ENCODE results near the gene PPM1E.

The PPM1E gene

GRCh38 chr17:58997756-58998553 lies 242.3 kb downstream of the PPM1E start:
- no peak overlapping the region for H3K4me3 ChIP-seq (ENCODE audit: low read depth in 1 of 5, low read length in 5 of 5)
- no peaks in the 10 kb centered on the region for H3K9me3 ChIP-seq (ENCODE audit: control insufficient read depth in 5 of 5, low read length in 5 of 5)
- no peak overlapping the region for H3K9ac ChIP-seq (ENCODE audit: low read length in 5 of 5)
- peak overlapping the region; percentile 23 for H3K27ac ChIP-seq (ENCODE audit: low read depth, low read length)
- H3K36me3 ChIP-seq (ENCODE audit: control insufficient read depth in 5 of 5, insufficient read depth in 5 of 5, low read length in 5 of 5), result peaks cover 0 to 21% (median 14%) of the 10 kb centered on the region in 5 donors
- no peaks in the 10 kb centered on the region for H3K27me3 ChIP-seq (ENCODE audit: control insufficient read depth in 5 of 5, insufficient read depth in 4 of 5, low read length in 5 of 5)
- peaks cover 0 to 8% (median 4%) of the 10 kb centered on the region in 5 donors for H3K4me1 ChIP-seq (ENCODE audit: control insufficient read depth in 5 of 5, insufficient read depth in 5 of 5, low read length in 5 of 5)

- Histone ChIP-seq H3K27ac (ENCODE audit: low read depth, low read length) (no peak overlapping the region), H3K27me3 (ENCODE audit: control insufficient read depth in 5 of 5, insufficient read depth in 4 of 5, low read length in 5 of 5) (no peaks in the 10 kb centered on the region), H3K36me3 (ENCODE audit: control insufficient read depth in 5 of 5, insufficient read depth in 5 of 5, low read length in 5 of 5) (peaks cover 0 to 21% (median 14%) of the 10 kb centered on the region in 5 donors), H3K4me3 (ENCODE audit: low read depth in 1 of 5, low read length in 5 of 5) (no peak overlapping the region), H3K9me3 (ENCODE audit: control insufficient read depth in 5 of 5, low read length in 5 of 5) (no peaks in the 10 kb centered on the region), H3K9ac (ENCODE audit: low read length in 5 of 5) (no peak overlapping the region), H3K4me1 (ENCODE audit: control insufficient read depth in 5 of 5, insufficient read depth in 5 of 5, low read length in 5 of 5) (peaks cover 0 to 8% (median 4%) of the 10 kb centered on the region in 5 donors)
Measured at GRCh38 chr17:58998871-58999270, 243.2 kb downstream of the PPM1E start.

- Histone ChIP-seq H3K27ac (ENCODE audit: low read depth, low read length) (no peak overlapping the region), H3K36me3 (ENCODE audit: control insufficient read depth in 5 of 5, insufficient read depth in 5 of 5, low read length in 5 of 5) (peaks cover 0 to 21% (median 14%) of the 10 kb centered on the region in 5 donors), H3K27me3 (ENCODE audit: control insufficient read depth in 5 of 5, insufficient read depth in 4 of 5, low read length in 5 of 5) (no peaks in the 10 kb centered on the region), H3K4me3 (ENCODE audit: low read depth in 1 of 5, low read length in 5 of 5) (no peak overlapping the region), H3K4me1 (ENCODE audit: control insufficient read depth in 5 of 5, insufficient read depth in 5 of 5, low read length in 5 of 5) (peaks cover 0 to 8% (median 4%) of the 10 kb centered on the region in 5 donors), H3K9me3 (ENCODE audit: control insufficient read depth in 5 of 5, low read length in 5 of 5) (no peaks in the 10 kb centered on the region), H3K9ac (ENCODE audit: low read length in 5 of 5) (no peak overlapping the region)
Measured at GRCh38 chr17:58999500-58999899, 243.8 kb downstream of the PPM1E start.

GRCh38 chr17:59000022-59000421 lies 244.4 kb downstream of the PPM1E start:
- Histone ChIP-seq H3K27me3 (ENCODE audit: control insufficient read depth in 5 of 5, insufficient read depth in 4 of 5, low read length in 5 of 5) (no peaks in the 10 kb centered on the region), H3K36me3 (ENCODE audit: control insufficient read depth in 5 of 5, insufficient read depth in 5 of 5, low read length in 5 of 5) (peaks cover 0 to 21% (median 14%) of the 10 kb centered on the region in 5 donors)

DNA sequence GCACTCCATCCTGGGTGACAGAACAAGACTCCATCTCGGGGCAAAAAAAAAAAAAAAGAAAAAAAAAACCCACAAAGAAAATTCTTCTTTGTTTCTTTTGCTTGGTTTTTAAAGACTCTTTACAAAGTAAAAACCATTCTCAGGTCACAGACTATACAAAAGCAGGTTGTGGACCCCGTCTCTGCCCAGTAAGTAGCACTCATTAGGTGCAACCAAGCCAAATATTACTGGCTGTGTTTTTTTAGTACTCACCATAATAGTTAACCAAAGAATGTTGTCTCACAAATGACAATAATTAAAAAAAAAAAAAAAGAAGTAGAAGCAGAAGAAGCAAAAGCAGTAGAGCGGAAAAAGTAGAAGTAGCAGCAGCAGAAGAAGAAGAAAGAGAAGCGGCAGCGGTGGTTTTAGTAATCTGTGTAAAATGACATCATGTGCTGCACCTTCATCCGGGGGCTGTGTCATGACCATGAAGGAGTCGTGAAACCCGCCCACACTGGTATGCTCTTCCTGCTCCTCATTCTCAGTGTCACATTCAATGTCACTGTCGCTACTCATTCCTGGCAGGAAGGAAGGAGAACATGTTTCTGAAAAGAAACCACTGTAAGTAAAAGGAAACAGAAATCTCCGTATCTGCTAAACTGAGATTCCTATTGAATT lies 245.6 kb downstream of the PPM1E start:
- Histone ChIP-seq H3K9me3 (ENCODE audit: control insufficient read depth in 5 of 5, low read length in 5 of 5) (no peaks in the 10 kb centered on the region), H3K4me3 (ENCODE audit: low read depth in 1 of 5, low read length in 5 of 5) (peak overlapping the region in 4 of 5 donors; percentile 32 to 48 (median 45)), H3K9ac (ENCODE audit: low read length in 5 of 5) (peak overlapping the region in 2 of 5 donors; percentile 26 to 55), H3K27ac (ENCODE audit: low read depth, low read length) (no peak overlapping the region), H3K4me1 (ENCODE audit: control insufficient read depth in 5 of 5, insufficient read depth in 5 of 5, low read length in 5 of 5) (peaks cover 0 to 8% (median 4%) of the 10 kb centered on the region in 5 donors), H3K36me3 (ENCODE audit: control insufficient read depth in 5 of 5, insufficient read depth in 5 of 5, low read length in 5 of 5) (peaks cover 0 to 21% (median 14%) of the 10 kb centered on the region in 5 donors), H3K27me3 (ENCODE audit: control insufficient read depth in 5 of 5, insufficient read depth in 4 of 5, low read length in 5 of 5) (no peaks in the 10 kb centered on the region)

More at GRCh38 chr17:59000022-59000421, 244.4 kb downstream of the PPM1E start:
- Histone ChIP-seq H3K4me3 (ENCODE audit: low read depth in 1 of 5, low read length in 5 of 5) (no peak overlapping the region), H3K9ac (ENCODE audit: low read length in 5 of 5) (no peak overlapping the region), H3K4me1 (ENCODE audit: control insufficient read depth in 5 of 5, insufficient read depth in 5 of 5, low read length in 5 of 5) (peaks cover 0 to 8% (median 4%) of the 10 kb centered on the region in 5 donors), H3K9me3 (ENCODE audit: control insufficient read depth in 5 of 5, low read length in 5 of 5) (no peaks in the 10 kb centered on the region), H3K27ac (ENCODE audit: low read depth, low read length) (no peak overlapping the region)

DNA sequence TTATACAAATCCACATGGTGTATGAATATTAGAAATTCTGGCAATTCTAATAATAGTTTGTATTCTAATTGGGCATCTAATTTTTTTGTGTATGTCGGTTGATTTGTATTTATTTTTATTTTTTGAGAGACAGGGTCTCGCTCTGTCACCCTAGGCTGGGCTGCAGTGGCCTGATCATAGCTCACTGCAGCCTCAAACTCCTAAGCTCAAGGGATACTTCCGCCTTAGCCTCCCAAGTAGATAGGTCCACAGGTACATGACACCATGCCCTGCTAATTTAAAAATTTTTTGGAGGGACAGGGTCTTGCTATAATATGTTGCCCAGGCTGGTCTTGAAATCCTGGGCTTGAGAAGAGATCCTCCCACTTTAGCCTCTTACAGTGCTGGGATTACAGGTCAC lies 246.5 kb downstream of the PPM1E start:
- no peak overlapping the region for H3K9ac ChIP-seq (ENCODE audit: low read length in 5 of 5)
- H3K36me3 ChIP-seq (ENCODE audit: control insufficient read depth in 5 of 5, insufficient read depth in 5 of 5, low read length in 5 of 5), result peaks cover 0 to 21% (median 14%) of the 10 kb centered on the region in 5 donors
- H3K27ac ChIP-seq (ENCODE audit: low read depth, low read length), result no peak overlapping the region
- peaks cover 0 to 8% (median 0%) of the 10 kb centered on the region in 5 donors for H3K4me1 ChIP-seq (ENCODE audit: control insufficient read depth in 5 of 5, insufficient read depth in 5 of 5, low read length in 5 of 5)
- no peak overlapping the region for H3K4me3 ChIP-seq (ENCODE audit: low read depth in 1 of 5, low read length in 5 of 5)
- no peaks in the 10 kb centered on the region for H3K9me3 ChIP-seq (ENCODE audit: control insufficient read depth in 5 of 5, low read length in 5 of 5)
- no peaks in the 10 kb centered on the region for H3K27me3 ChIP-seq (ENCODE audit: control insufficient read depth in 5 of 5, insufficient read depth in 4 of 5, low read length in 5 of 5)

- Histone ChIP-seq H3K36me3 (ENCODE audit: control insufficient read depth in 5 of 5, insufficient read depth in 5 of 5, low read length in 5 of 5) (peaks cover 0 to 23% (median 16%) of the 10 kb centered on the region in 5 donors), H3K27ac (ENCODE audit: low read depth, low read length) (no peak overlapping the region), H3K9ac (ENCODE audit: low read length in 5 of 5) (peak overlapping the region in 2 of 5 donors; percentile 10 to 16)
Measured at GRCh38 chr17:59002848-59003247, 247.2 kb downstream of the PPM1E start.

DNA sequence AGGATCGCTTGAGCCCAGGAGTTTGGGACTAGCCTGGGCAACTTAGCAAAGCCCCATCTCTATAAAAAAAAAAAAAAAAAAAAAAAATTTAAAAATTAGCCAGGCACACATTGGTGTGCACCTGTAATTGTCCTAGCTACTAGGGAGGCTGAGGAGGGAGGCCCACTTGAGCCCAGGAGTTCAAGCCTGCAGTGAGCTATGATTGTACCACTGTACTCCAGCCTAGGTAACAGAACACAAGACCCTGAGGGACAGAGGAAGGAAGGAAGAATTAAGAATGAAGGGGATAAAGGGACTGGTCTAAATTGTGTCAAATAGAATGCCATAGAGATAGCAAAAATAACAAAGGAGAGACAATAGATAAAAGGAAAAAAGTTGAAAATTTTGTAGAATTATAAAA lies 248.2 kb downstream of the PPM1E start:
- peaks cover 0 to 18% (median 13%) of the 10 kb centered on the region in 5 donors for H3K36me3 ChIP-seq (ENCODE audit: control insufficient read depth in 5 of 5, insufficient read depth in 5 of 5, low read length in 5 of 5)
- H3K27me3 ChIP-seq (ENCODE audit: control insufficient read depth in 5 of 5, insufficient read depth in 4 of 5, low read length in 5 of 5), result no peaks in the 10 kb centered on the region
- no peak overlapping the region for H3K27ac ChIP-seq (ENCODE audit: low read depth, low read length)
- H3K4me1 ChIP-seq (ENCODE audit: control insufficient read depth in 5 of 5, insufficient read depth in 5 of 5, low read length in 5 of 5), result peaks cover 0 to 8% (median 0%) of the 10 kb centered on the region in 5 donors
- H3K4me3 ChIP-seq (ENCODE audit: low read depth in 1 of 5, low read length in 5 of 5), result no peak overlapping the region
- H3K9ac ChIP-seq (ENCODE audit: low read length in 5 of 5), result no peak overlapping the region
- H3K9me3 ChIP-seq (ENCODE audit: control insufficient read depth in 5 of 5, low read length in 5 of 5), result no peaks in the 10 kb centered on the region

More at GRCh38 chr17:59002848-59003247, 247.2 kb downstream of the PPM1E start:
- Histone ChIP-seq H3K27me3 (ENCODE audit: control insufficient read depth in 5 of 5, insufficient read depth in 4 of 5, low read length in 5 of 5) (no peaks in the 10 kb centered on the region), H3K4me3 (ENCODE audit: low read depth in 1 of 5, low read length in 5 of 5) (no peak overlapping the region), H3K4me1 (ENCODE audit: control insufficient read depth in 5 of 5, insufficient read depth in 5 of 5, low read length in 5 of 5) (peaks cover 0 to 8% (median 0%) of the 10 kb centered on the region in 5 donors), H3K9me3 (ENCODE audit: control insufficient read depth in 5 of 5, low read length in 5 of 5) (no peaks in the 10 kb centered on the region)

- peaks cover 0 to 8% (median 0%) of the 10 kb centered on the region in 5 donors for H3K4me1 ChIP-seq (ENCODE audit: control insufficient read depth in 5 of 5, insufficient read depth in 5 of 5, low read length in 5 of 5)
- no peak overlapping the region for H3K27ac ChIP-seq (ENCODE audit: low read depth, low read length)
- no peaks in the 10 kb centered on the region for H3K27me3 ChIP-seq (ENCODE audit: control insufficient read depth in 5 of 5, insufficient read depth in 4 of 5, low read length in 5 of 5)
- peaks cover 0 to 15% (median 10%) of the 10 kb centered on the region in 5 donors for H3K36me3 ChIP-seq (ENCODE audit: control insufficient read depth in 5 of 5, insufficient read depth in 5 of 5, low read length in 5 of 5)
- peak overlapping the region in 1 of 5 donors; percentile 35 for H3K9ac ChIP-seq (ENCODE audit: low read length in 5 of 5)
- no peaks in the 10 kb centered on the region for H3K9me3 ChIP-seq (ENCODE audit: control insufficient read depth in 5 of 5, low read length in 5 of 5)
- H3K4me3 ChIP-seq (ENCODE audit: low read depth in 1 of 5, low read length in 5 of 5), result no peak overlapping the region
Measured at GRCh38 chr17:59004338-59005111, 248.9 kb downstream of the PPM1E start.

All from subcutaneous abdominal adipose tissue (tissue), 5 donors.